ENCODE measurements around the gene VSTM4. TPM values are rescaled to one million over a fixed set of nuclear protein-coding genes. Genes with fewer than 3 reads are reported as not detected.

The VSTM4 gene
- total and polyA plus RNA-seq, 4 donors, result 1.0 to 3.1 (median 2.0) TPM

DNA sequence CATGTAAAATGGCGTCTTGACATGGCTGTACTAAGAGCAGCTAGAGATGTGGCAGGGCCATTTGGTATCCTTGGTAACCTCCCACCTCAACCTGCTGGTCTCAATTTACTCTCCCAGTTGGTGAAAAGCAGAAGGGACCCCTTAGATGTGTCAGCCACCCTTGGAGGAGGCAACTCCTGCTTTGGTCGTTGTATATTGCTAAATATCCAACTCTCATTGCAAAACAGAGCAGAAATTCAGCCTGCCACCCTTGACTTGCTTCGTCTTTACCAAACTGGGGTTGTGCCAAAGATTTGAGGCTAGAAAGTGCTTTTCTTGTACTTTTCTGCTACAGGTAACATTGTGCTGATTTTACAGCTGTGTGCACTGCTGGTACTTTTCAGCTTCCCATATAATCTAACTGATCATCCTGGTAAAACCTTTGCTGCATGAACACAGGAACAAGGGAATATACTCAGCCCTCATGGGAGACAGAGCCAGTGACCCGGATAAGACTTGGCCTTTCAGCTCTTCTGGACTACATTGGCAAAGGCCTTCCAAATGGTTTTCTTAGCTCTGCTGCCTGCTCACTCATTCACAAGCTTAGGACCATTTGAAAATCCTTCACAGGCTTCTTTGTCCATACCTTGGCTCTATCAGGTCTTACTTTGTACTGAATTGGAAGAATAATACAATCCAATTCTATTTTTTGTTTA is 2.2 kb upstream of the VSTM4 start:
- TF ChIP-seq FOXA1 (IDR thresholded peaks at IDR 0.05), result no peak
- TF ChIP-seq, protein P1, sequence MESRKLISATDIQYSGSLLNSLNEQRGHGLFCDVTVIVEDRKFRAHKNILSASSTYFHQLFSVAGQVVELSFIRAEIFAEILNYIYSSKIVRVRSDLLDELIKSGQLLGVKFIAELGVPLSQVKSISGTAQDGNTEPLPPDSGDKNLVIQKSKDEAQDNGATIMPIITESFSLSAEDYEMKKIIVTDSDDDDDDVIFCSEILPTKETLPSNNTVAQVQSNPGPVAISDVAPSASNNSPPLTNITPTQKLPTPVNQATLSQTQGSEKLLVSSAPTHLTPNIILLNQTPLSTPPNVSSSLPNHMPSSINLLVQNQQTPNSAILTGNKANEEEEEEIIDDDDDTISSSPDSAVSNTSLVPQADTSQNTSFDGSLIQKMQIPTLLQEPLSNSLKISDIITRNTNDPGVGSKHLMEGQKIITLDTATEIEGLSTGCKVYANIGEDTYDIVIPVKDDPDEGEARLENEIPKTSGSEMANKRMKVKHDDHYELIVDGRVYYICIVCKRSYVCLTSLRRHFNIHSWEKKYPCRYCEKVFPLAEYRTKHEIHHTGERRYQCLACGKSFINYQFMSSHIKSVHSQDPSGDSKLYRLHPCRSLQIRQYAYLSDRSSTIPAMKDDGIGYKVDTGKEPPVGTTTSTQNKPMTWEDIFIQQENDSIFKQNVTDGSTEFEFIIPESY (IDR thresholded peaks at IDR 0.05), result no peak
- no peak for TF ChIP-seq FOXA2 (IDR thresholded peaks at IDR 0.05)
- TF ChIP-seq, protein P2, sequence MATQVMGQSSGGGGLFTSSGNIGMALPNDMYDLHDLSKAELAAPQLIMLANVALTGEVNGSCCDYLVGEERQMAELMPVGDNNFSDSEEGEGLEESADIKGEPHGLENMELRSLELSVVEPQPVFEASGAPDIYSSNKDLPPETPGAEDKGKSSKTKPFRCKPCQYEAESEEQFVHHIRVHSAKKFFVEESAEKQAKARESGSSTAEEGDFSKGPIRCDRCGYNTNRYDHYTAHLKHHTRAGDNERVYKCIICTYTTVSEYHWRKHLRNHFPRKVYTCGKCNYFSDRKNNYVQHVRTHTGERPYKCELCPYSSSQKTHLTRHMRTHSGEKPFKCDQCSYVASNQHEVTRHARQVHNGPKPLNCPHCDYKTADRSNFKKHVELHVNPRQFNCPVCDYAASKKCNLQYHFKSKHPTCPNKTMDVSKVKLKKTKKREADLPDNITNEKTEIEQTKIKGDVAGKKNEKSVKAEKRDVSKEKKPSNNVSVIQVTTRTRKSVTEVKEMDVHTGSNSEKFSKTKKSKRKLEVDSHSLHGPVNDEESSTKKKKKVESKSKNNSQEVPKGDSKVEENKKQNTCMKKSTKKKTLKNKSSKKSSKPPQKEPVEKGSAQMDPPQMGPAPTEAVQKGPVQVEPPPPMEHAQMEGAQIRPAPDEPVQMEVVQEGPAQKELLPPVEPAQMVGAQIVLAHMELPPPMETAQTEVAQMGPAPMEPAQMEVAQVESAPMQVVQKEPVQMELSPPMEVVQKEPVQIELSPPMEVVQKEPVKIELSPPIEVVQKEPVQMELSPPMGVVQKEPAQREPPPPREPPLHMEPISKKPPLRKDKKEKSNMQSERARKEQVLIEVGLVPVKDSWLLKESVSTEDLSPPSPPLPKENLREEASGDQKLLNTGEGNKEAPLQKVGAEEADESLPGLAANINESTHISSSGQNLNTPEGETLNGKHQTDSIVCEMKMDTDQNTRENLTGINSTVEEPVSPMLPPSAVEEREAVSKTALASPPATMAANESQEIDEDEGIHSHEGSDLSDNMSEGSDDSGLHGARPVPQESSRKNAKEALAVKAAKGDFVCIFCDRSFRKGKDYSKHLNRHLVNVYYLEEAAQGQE (IDR thresholded peaks at IDR 0.05), result no peak
- TF ChIP-seq, protein P3, sequence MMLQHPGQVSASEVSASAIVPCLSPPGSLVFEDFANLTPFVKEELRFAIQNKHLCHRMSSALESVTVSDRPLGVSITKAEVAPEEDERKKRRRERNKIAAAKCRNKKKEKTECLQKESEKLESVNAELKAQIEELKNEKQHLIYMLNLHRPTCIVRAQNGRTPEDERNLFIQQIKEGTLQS (IDR thresholded peaks at IDR 0.05), result no peak
- TF ChIP-seq HNF4A (conservative IDR thresholded peaks at IDR 0.05), result no peak
- no peak for TF ChIP-seq RXRA (IDR thresholded peaks at IDR 0.05)
- TF ChIP-seq, protein P4, sequence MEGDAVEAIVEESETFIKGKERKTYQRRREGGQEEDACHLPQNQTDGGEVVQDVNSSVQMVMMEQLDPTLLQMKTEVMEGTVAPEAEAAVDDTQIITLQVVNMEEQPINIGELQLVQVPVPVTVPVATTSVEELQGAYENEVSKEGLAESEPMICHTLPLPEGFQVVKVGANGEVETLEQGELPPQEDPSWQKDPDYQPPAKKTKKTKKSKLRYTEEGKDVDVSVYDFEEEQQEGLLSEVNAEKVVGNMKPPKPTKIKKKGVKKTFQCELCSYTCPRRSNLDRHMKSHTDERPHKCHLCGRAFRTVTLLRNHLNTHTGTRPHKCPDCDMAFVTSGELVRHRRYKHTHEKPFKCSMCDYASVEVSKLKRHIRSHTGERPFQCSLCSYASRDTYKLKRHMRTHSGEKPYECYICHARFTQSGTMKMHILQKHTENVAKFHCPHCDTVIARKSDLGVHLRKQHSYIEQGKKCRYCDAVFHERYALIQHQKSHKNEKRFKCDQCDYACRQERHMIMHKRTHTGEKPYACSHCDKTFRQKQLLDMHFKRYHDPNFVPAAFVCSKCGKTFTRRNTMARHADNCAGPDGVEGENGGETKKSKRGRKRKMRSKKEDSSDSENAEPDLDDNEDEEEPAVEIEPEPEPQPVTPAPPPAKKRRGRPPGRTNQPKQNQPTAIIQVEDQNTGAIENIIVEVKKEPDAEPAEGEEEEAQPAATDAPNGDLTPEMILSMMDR (IDR thresholded peaks at IDR 0.05; ENCODE audit: low read depth, low read length, missing input control), result no peak
- TF ChIP-seq, protein P5, sequence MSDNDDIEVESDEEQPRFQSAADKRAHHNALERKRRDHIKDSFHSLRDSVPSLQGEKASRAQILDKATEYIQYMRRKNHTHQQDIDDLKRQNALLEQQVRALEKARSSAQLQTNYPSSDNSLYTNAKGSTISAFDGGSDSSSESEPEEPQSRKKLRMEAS (IDR thresholded peaks at IDR 0.05), result no peak
- no peak for TF ChIP-seq HNF4G (IDR thresholded peaks at IDR 0.05)
- DNase-seq (ENCODE audit: low spot score), result no peak
- H3K4me3 ChIP-seq (ENCODE audit: low read depth in 1 of 3, low read length in 3 of 3), result no peak overlapping the region
- H3K27me3 ChIP-seq (ENCODE audit: control insufficient read depth in 4 of 4, insufficient read depth in 4 of 4, low read length in 3 of 4), result no peaks in the 10 kb centered on the region
- WGBS, result 59% methylated on average over 4 of the region's 4 CpGs
- no peaks in the 10 kb centered on the region for H3K36me3 ChIP-seq (ENCODE audit: control insufficient read depth in 4 of 4, insufficient read depth in 3 of 4, low read depth in 1 of 4, low read length in 3 of 4)
- H3K27ac ChIP-seq (ENCODE audit: low read depth in 1 of 2, low read length in 2 of 2), result no peak overlapping the region
- H3K9me3 ChIP-seq (ENCODE audit: control insufficient read depth in 4 of 4, low read length in 3 of 4), result no peaks in the 10 kb centered on the region
- no peak overlapping the region for H3K9ac ChIP-seq (ENCODE audit: low read depth in 1 of 2, low read length in 2 of 2)
- peaks cover 0 to 8% (median 4%) of the 10 kb centered on the region in 4 donors for H3K4me1 ChIP-seq (ENCODE audit: control insufficient read depth in 4 of 4, insufficient read depth in 4 of 4, low read length in 3 of 4)

DNA sequence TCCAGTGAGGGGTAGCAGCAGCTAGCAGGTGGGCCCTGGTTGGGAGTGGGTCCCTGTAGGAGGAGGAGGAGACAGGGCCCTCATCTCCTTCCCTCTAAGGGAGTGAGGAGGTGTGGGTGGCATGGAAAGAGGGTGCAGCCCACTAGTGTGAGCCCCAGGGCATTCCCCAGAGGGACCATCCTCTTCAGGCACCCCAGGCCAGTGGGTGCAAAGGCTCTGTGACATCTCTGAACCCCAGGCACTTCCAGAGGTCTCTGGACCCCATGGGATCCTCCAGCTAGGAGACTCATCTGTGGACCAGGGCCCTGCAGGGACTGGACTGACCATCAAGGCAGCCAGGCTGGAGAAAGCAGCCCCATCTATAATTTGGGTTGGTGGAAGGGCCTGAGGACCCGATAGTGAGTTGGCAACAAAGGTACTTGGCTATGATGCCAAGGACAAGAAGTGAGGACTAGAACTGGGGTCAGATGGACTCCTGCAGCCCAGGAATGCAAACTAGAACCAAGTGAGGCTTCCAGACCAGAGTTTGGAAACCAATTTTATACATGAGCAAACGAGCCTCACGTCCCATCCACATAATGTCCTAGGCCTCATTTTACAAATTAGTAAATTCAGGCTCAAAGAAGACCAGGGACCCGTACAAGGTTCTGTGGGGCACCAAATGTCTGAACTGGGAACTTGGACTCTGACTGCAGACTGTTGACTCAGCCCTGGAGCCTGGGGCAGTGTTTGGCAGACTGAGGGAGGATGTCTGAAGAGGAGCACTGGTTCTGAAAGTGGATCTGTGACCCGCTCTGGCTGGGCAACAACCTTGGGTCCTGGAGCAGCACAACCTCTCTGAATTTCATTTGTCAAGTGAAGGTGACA is 1.4 kb upstream of the VSTM4 start:
- TF ChIP-seq NR2F2 (IDR thresholded peaks at IDR 0.05) (no peak), HNF4A (conservative IDR thresholded peaks at IDR 0.05) (peak; percentile 42 to 59)
- H3K9ac ChIP-seq (ENCODE audit: low read depth in 1 of 2, low read length in 2 of 2), result no peak overlapping the region
- peak; percentile 26 for DNase-seq (ENCODE audit: low spot score)

More for the DNA sequence above, 1.4 kb upstream of the VSTM4 start:
- no peak overlapping the region for H3K4me3 ChIP-seq (ENCODE audit: low read depth in 1 of 3, low read length in 3 of 3)
- H3K36me3 ChIP-seq (ENCODE audit: control insufficient read depth in 4 of 4, insufficient read depth in 3 of 4, low read depth in 1 of 4, low read length in 3 of 4), result no peaks in the 10 kb centered on the region
- H3K27me3 ChIP-seq (ENCODE audit: control insufficient read depth in 4 of 4, insufficient read depth in 4 of 4, low read length in 3 of 4), result no peaks in the 10 kb centered on the region
- WGBS, result 67% methylated on average over 5 of the region's 5 CpGs
- H3K27ac ChIP-seq (ENCODE audit: low read depth in 1 of 2, low read length in 2 of 2), result no peak overlapping the region
- H3K4me1 ChIP-seq (ENCODE audit: control insufficient read depth in 4 of 4, insufficient read depth in 4 of 4, low read length in 3 of 4), result peaks cover 0 to 8% (median 4%) of the 10 kb centered on the region in 4 donors
- no peaks in the 10 kb centered on the region for H3K9me3 ChIP-seq (ENCODE audit: control insufficient read depth in 4 of 4, low read length in 3 of 4)

Data from liver (tissue), 9 donors.